GM12892 (cell line): Measurements from ENCODE around the gene DOCK4.

Experiments used
- POLR2A ChIP-seq: IDR thresholded peaks from 2 replicates; pipeline ENCODE4 v1.6.1; 2011; ENCODE audit warnings: low read depth, low read length, control low read depth
- TAF1 ChIP-seq: IDR thresholded peaks from 2 replicates; pipeline ENCODE4 v1.6.1; 2011; ENCODE audit warnings: low read depth, mild to moderate bottlenecking, control low read depth, low read length, borderline replicate concordance

- TF ChIP-seq POLR2A (no peak), TAF1 (no peak)
Observed at GRCh38 chr7:111785076-111785475, 421.1 kb downstream of the DOCK4 start.
